ENCODE results near the gene FH. TPM values are rescaled to one million over a fixed set of nuclear protein-coding genes. Genes with fewer than 3 reads are reported as not detected.

Gene FH
- total and polyA plus RNA-seq, 2 donors (not counting 3 experiments of a cell fraction or from before 2014, with no cell fraction given): 41.9 to 96.6 TPM

DNA sequence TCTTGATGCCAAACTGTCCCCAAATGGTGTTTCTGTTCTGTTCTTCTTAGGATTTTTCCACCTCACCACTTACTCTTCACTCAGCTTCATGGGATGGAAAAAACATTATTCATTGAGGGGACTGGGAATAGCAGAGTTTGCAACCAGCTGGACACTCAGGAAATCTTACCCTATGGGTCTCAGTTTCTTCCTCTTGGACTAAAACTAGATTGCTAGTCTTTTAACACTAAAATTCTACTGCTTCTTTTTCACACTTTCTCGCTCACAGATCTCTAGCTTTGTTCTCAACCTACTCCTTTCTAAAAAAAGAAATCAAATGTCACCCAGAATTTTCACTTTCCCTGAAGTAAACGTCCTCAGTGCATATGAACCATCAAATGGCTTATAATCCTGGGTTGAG, 17.4 kb upstream of the FH start:
- Histone ChIP-seq H2AFZ (ENCODE audit: low read depth, low read length) (no peak overlapping the region), H3K4me1 (ENCODE audit: control insufficient read depth, extremely low read depth, insufficient read depth, low read length) (peaks cover 3% of the 10 kb centered on the region), H3K9me3 (replicated peaks; ENCODE audit: control insufficient read depth, insufficient read depth, low read length) (no peaks in the 10 kb centered on the region), H3K9ac (replicated peaks; ENCODE audit: extremely low read depth, insufficient read depth, low read length) (no peak overlapping the region), H3K79me2 (ENCODE audit: control insufficient read depth, insufficient read depth, low read length) (no peaks in the 10 kb centered on the region), H4K20me1 (replicated peaks; ENCODE audit: control insufficient read depth, extremely low read depth, insufficient read depth, low read length) (no peaks in the 10 kb centered on the region), H3K4me2 (ENCODE audit: insufficient read depth, low read length) (no peak overlapping the region), H3K27me3 (ENCODE audit: control insufficient read depth in 2 of 2, insufficient read depth in 2 of 2, low read length in 2 of 2) (peaks cover 22 to 54% of the 10 kb centered on the region in 2 experiments), H3K9me1 (replicated peaks; ENCODE audit: control insufficient read depth, extremely low read depth, insufficient read depth, low read length) (no peaks in the 10 kb centered on the region), H3K4me3 (replicated peaks in 1 of 3; ENCODE audit: insufficient read depth in 1 of 3, low read depth in 1 of 3, low read length in 3 of 3) (no peak overlapping the region), H3K27ac (ENCODE audit: insufficient read depth, low read depth, low read length) (no peak overlapping the region), H3K36me3 (ENCODE audit: control insufficient read depth in 2 of 2, extremely low read depth in 1 of 2, insufficient read depth in 2 of 2, low read length in 2 of 2) (no peaks in the 10 kb centered on the region)
- no peak for DNase-seq (ENCODE audit: low read depth, low spot score)
- intact Hi-C loops (cut with micrococcal nuclease) (no loop called here), dilution Hi-C loops (cut with MboI; ENCODE audit: extremely low pct_ligation_motif_present, low sequenced_read_pairs) (no loop called here)
- ChIA-PET CTCF (interaction anchor here (1.6 to 2.5 kb wide), 2 partner anchors 73 to 90 kb away, joined by 4 to 12 read pairs; no protein-coding TSS in a partner anchor), POLR2A (no interaction called here)
- TF ChIP-seq EZH2 (IDR thresholded peaks at IDR 0.05; ENCODE audit: borderline replicate concordance, low read depth, low read length, severe bottlenecking): no peak
- TF ChIP-seq POLR2A (IDR thresholded peaks at IDR 0.05; ENCODE audit: low read depth, low read length): no peak
- TF ChIP-seq MYC (IDR thresholded peaks at IDR 0.05; ENCODE audit: low read depth, low read length): no peak
- TF ChIP-seq FOS (IDR thresholded peaks at IDR 0.05; ENCODE audit: borderline replicate concordance, insufficient read depth, low read length): no peak
- TF ChIP-seq POLR2AphosphoS5 (IDR thresholded peaks at IDR 0.05; ENCODE audit: insufficient read depth, low read depth, low read length): no peak
- TF ChIP-seq, protein P1, sequence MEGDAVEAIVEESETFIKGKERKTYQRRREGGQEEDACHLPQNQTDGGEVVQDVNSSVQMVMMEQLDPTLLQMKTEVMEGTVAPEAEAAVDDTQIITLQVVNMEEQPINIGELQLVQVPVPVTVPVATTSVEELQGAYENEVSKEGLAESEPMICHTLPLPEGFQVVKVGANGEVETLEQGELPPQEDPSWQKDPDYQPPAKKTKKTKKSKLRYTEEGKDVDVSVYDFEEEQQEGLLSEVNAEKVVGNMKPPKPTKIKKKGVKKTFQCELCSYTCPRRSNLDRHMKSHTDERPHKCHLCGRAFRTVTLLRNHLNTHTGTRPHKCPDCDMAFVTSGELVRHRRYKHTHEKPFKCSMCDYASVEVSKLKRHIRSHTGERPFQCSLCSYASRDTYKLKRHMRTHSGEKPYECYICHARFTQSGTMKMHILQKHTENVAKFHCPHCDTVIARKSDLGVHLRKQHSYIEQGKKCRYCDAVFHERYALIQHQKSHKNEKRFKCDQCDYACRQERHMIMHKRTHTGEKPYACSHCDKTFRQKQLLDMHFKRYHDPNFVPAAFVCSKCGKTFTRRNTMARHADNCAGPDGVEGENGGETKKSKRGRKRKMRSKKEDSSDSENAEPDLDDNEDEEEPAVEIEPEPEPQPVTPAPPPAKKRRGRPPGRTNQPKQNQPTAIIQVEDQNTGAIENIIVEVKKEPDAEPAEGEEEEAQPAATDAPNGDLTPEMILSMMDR (IDR thresholded peaks at IDR 0.05; ENCODE audit: extremely low read depth in 1 of 2, insufficient read depth in 1 of 2, low read depth in 1 of 2, low read length in 2 of 2): no peak
- TF ChIP-seq, protein P2, sequence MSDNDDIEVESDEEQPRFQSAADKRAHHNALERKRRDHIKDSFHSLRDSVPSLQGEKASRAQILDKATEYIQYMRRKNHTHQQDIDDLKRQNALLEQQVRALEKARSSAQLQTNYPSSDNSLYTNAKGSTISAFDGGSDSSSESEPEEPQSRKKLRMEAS (IDR thresholded peaks at IDR 0.05; ENCODE audit: insufficient read depth, insufficient read length): no peak
- TF ChIP-seq GATA2 (IDR thresholded peaks at IDR 0.05; ENCODE audit: insufficient read depth, insufficient read length, low read depth, low read length): no peak
- TF ChIP-seq JUN (IDR thresholded peaks at IDR 0.05; ENCODE audit: borderline replicate concordance, insufficient read depth, insufficient read length, low read depth): no peak
- BruUV-seq (replicated peaks): no TSS peak
- FAIRE-seq: no peak
